Measurements from ENCODE around the gene NPTX1. TPM values are rescaled to one million over a fixed set of nuclear protein-coding genes. Genes with fewer than 3 reads are reported as not detected.

Gene NPTX1
- total RNA-seq, 1 donor from 2014 or later: not detected

DNA sequence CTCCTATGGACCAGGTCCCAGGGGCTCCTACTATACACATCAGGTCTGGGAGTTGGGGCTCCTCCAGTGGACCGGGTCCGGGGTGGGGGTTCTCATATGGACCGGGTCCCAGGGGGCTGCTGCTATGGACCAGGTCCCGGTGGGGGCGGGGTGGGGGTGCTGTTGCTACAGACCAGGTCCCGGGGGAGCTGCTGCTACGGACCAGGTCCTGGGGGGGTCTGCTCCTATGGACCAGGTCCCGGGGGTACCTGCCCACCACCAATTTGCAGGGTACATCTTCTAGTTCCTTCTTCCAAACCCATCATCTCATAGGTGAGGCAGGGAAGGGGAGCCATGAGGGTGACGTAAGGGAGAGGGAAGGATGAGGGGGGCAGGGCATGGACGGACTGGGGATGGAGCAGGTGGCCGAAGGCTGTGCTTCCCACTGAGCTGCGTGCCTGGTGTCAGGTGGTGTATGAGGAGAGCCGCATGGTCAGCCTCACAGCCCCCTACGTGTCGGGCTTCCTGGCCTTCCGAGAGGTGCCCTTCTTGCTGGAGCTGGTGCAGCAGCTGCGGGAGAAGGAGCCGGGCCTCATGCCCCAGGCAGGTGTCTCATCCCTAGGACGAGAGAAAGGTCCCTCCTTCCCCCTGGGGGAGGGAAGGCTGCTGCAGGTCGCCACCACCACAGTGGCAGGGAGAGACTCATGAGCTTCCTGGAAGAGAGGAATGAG lies 54.9 kb downstream of the NPTX1 start:
- H3K36me3 Mint-ChIP-seq (ENCODE audit: insufficient read depth): peaks cover 4% of the 10 kb centered on the region
- no peak for TF ChIP-seq CTCF (IDR thresholded peaks at IDR 0.05; ENCODE audit: unreplicated experiment)
- no peak overlapping the region for H3K27ac Mint-ChIP-seq
- DNase-seq (ENCODE audit: low spot score, unreplicated experiment): no peak
- H3K4me1 Mint-ChIP-seq (ENCODE audit: low read depth): peaks cover 3% of the 10 kb centered on the region
- no peaks in the 10 kb centered on the region for H3K9me3 Mint-ChIP-seq (ENCODE audit: low read depth)
- no peak overlapping the region for H3K4me3 Mint-ChIP-seq (ENCODE audit: low read depth)
- H3K27me3 Mint-ChIP-seq: no peaks in the 10 kb centered on the region

GRCh38 chr17:80419255-80419654 lies 57.2 kb downstream of the NPTX1 start:
- no peak overlapping the region for H3K4me3 Mint-ChIP-seq (ENCODE audit: low read depth)
- H3K27me3 Mint-ChIP-seq: no peaks in the 10 kb centered on the region
- peaks cover 10% of the 10 kb centered on the region for H3K4me1 Mint-ChIP-seq (ENCODE audit: low read depth)
- no peaks in the 10 kb centered on the region for H3K9me3 Mint-ChIP-seq (ENCODE audit: low read depth)
- DNase-seq (ENCODE audit: low spot score, unreplicated experiment): no peak
- H3K36me3 Mint-ChIP-seq (ENCODE audit: insufficient read depth): peaks cover 4% of the 10 kb centered on the region
- no peak for TF ChIP-seq CTCF (IDR thresholded peaks at IDR 0.05; ENCODE audit: unreplicated experiment)
- no peak overlapping the region for H3K27ac Mint-ChIP-seq

DNA sequence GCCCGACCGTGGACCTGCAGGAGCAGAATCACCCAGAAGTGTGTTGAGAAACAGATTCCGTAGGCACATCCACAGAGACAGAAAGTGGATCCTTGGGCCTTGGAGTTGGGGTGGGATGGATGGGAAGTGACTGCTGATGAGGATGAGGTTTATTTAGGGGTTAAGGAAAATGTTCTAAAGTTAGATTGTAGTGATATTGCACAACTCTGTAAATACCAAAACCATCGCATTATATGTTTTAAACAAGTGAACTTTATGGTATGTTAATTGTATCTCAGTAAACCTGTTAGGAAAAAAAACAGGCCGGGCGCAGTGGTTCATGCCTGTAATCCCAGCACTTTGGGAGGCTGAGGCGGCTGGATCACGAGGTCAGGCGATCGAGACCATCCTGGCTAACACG lies 57.8 kb downstream of the NPTX1 start:
- Mint-ChIP-seq H3K4me1 (ENCODE audit: low read depth) (peaks cover 15% of the 10 kb centered on the region), H3K9me3 (ENCODE audit: low read depth) (no peaks in the 10 kb centered on the region), H3K36me3 (ENCODE audit: insufficient read depth) (peaks cover 4% of the 10 kb centered on the region), H3K27ac (no peak overlapping the region), H3K27me3 (peaks cover 4% of the 10 kb centered on the region), H3K4me3 (ENCODE audit: low read depth) (no peak overlapping the region)
- no peak for DNase-seq (ENCODE audit: low spot score, unreplicated experiment)
- no peak for TF ChIP-seq CTCF (IDR thresholded peaks at IDR 0.05; ENCODE audit: unreplicated experiment)

Small RNA genes lying within 50 kb of the gene (microRNA-seq; reads per million reads assigned to microRNA genes)
- not detected for gene MIR4730 (ENCODE audit: borderline number of aligned reads, unreplicated experiment)

Other genes with a start within 250 kb of the NPTX1 start
- 57.6 and 61.9 TPM in 2 replicates for gene RNF213, start 215.8 kb downstream of the NPTX1 start, total RNA-seq
- 36.1 and 41.8 TPM in 2 replicates for gene ENDOV, start 61.4 kb downstream of the NPTX1 start, total RNA-seq
- gene RPTOR, start 68.2 kb upstream of the NPTX1 start, total RNA-seq: 39.9 and 40.0 TPM in 2 replicates

Data from progenitor cell of endocrine pancreas (in vitro differentiated cells).